GM11168 (cell line): ENCODE results near the gene CFAP45.

Source experiments
- in situ Hi-C: fragments of 300-500 bp; cut with MboI; formaldehyde crosslinking; loops from one replicate; pipeline ENCODE4 v1.12.0; 2022; ENCODE audit warnings: low sequenced_read_pairs; ENCODE audit not compliant: unreplicated experiment

CFAP45 gene

DNA sequence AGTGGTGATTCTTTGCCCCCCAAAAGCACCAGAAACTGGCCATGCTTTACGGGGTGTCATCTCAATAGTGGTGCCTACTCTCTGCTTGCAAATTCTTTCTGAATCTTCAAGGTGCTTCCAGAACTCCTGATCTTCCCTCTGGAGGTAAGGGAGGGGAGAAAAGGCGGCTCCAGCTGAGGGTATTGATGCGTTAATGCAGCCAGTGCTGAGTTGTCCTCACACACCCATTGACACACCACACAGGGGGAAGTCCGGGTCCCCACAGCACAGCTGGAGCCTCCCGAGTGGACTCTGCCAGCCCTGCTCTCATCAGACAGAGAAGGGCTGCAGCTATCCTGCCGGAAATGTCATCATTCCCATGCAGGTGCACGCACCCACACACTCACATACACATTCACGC lies 38.7 kb downstream of the CFAP45 start:
- in situ Hi-C loops, result no loop called here

DNA sequence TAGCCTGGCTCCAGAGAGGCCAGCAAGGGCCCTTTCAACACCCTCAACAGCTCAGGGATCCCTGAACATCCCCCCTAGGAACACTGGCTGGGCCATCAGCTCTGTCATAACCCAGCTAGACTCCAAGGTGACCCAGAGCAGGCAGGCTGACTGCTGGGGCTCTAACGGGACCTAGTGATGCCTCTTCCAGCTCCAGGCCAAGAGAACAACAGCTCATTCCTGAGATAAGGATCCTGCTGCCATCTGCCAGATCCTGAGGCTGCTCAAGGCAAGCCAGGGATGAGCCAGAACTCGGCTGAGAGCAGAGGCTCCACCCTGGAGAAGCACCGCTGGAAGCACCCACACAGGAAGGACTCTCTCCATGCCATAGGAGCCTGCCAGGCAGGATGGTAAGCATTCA lies 39.5 kb downstream of the CFAP45 start:
- in situ Hi-C loops, result no loop called here

DNA sequence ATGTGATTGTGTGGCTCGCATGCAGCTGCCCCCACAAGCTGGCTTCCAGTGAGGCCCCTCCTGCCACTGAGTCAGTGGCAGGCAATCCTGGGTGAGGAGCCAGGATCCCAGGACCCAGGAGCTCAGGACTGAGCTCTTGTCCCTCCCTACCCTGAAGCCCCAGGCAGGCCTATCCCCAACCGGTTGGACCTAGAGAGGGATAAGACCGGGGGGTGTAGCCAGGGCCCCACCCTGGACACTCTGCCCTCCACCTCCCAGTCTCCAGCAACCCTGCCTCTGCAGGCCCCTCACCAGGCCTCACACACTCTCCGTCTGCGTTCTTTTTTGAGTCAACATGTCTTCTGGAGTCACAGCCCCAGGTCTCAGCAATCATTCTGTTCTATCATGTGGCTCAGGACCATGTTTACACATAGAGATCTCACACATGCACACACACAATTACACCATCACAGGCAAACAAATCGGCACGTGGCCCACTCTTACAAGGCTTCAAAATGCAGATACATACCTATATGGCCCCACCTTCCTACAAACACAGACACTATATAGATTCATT lies 40.1 kb downstream of the CFAP45 start:
- in situ Hi-C loops, result no loop called here

DNA sequence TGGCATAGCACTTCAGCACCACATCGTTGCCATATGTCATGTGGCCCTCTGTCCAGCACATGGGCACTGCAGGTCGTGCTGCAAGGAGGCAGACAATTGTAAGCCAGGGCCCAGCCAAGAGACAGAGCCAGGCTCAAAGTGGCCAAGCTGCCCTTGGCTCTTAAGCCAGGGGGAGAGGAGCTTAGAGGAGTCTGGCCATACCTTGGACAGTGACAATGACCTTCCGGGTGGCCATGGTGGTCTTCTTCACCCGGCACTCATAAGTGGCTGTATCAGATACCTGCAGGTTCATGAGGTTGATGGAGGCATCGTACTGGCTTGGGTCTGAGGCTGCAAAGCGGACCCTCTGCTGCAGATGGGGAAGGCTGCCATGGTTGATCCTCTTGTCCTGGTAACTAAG lies 42.1 kb downstream of the CFAP45 start:
- in situ Hi-C loops, result no loop called here

DNA sequence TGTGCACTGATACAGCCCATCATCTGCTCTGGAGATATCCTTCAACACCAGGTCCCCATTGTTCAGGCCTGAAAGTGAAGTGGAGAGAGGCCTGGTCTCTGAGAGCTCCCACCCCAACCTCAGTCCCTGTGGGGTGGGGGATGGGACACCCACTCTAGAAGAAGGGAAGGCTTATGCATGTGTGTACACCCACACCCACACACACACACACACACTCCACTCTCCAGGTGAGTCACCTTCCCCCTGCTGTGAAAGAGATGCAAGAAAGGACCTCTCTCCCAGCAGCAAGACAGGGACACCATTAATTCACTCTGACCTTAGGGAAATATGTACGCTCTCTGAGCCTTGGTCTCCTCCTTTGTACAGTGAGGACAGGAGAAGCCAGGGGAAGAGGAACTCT lies 43.4 kb downstream of the CFAP45 start:
- in situ Hi-C loops, result no loop called here

DNA sequence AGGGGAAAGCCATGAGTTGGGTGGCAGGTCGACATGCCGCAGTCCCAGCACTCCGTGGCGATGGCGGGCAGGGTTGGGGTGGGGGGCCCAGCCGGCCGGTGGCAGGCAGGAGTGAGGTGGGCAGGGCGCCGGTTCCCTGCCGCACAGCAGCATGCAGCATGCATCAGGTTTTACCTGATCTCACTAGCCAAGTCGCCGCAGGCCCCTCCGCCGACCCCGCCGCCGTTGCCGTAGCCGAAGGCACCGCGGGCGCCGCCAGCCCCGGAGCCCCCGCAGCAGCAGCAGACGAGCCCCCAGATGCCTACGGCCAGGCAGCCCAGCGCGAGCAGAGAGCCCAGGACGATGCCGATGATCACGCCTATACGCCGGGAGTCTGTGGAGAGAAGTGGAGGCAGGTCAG lies 44.3 kb downstream of the CFAP45 start:
- in situ Hi-C loops, result no loop called here

DNA sequence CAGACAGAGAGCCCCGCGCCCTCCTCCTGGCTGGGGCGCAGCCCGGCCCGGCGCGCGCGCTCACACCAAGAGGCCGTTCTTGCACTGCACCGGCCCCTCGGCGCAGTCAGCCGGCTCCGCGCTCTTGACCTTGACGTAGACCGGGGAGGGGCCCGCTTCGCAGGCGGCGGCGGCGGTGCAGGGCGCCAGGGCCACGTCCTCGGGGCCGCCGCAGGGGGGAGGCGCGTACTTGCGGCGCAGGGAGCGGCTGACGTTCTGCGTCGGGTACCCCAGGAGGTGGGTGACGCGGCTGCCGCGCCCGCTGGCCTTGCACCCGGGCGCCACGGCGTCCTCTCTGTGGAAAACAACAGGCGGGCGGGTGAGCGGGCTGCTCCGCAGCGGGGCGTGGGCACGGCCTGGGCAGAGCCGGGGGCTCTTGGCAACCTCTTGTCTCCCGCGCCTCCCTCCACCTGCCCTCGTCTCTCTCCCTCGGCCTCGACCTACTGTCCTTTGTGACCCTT lies 45.2 kb downstream of the CFAP45 start:
- in situ Hi-C loops, result no loop called here

DNA sequence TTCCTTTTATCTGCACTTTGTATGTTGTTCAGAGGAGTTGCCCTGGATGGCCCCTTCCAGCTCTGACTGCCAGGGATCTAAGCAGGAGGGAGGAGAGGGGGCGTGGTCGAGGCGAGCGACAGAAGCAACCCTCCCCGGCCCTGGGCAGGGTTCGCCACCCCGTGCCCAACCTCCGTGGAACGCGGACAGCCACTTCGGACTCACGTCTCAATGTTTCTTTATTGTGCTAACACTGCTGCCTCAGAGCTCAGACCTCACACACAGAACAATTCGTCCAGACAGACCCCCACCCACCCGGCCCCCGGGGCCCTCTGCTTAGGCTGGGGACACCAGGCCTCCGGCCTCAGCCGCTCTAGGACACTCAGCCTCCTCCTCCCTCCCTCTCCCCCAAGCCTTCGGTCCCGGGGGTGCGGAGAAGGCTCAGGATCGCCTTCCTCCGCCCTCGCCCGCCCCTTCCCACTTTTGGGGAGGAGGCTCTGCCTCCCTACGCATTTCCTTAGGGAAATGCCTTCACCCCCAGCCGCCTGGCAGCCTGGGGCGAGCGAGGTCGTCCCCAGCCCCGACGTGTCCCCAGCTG lies 45.8 kb downstream of the CFAP45 start:
- in situ Hi-C loops, result no loop called here

DNA sequence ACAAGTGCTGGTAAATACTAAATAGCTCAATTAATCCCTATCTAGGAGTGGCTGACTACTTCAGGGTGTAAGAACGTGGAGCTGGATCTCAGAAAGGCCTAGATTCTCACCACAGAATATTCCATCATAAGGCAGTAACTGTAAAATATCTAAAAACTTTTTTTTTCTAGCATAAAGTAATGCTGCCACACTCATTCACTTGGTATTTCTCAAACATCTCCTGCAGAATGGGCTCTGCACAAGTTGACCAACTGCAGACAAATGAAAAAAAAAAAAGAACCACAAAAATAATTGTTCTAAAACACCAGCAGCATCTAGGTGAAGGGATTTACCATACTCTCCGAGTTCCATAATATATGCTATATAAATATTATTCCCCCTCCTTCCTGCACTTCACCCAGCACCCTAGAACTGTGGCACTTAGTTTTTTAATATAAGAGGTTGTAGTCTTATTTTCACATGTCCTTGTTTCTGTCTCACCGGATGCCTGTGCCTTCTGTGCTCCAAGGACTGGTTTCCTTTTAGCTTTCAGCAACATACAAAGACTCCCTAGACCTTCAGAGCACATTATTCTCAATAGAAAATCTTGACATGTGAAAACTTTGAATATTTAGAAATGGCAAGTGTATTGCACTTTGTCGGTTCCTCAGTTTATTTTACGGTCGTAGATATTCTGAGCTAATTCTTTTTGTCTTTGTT lies 46.4 kb downstream of the CFAP45 start:
- in situ Hi-C loops, result no loop called here

DNA sequence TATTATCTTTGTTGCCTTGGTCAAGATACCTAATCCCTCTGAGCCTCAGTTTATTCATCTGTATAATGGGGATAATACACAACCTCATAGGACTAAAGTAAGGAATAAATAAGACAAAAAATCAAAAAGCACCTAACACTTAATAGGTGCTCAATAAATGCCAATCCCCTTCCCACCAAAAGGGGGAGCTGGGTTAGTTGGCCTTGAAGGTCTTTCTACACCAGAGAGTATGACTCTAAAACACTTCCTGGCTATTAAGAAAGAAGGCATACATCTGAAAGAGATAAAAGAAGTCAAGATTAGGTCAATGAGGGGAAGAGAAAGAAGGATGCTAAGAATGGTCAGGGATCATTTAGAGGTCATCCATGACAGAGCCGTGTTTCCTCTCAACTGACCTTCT lies 48.6 kb downstream of the CFAP45 start:
- in situ Hi-C loops, result no loop called here

DNA sequence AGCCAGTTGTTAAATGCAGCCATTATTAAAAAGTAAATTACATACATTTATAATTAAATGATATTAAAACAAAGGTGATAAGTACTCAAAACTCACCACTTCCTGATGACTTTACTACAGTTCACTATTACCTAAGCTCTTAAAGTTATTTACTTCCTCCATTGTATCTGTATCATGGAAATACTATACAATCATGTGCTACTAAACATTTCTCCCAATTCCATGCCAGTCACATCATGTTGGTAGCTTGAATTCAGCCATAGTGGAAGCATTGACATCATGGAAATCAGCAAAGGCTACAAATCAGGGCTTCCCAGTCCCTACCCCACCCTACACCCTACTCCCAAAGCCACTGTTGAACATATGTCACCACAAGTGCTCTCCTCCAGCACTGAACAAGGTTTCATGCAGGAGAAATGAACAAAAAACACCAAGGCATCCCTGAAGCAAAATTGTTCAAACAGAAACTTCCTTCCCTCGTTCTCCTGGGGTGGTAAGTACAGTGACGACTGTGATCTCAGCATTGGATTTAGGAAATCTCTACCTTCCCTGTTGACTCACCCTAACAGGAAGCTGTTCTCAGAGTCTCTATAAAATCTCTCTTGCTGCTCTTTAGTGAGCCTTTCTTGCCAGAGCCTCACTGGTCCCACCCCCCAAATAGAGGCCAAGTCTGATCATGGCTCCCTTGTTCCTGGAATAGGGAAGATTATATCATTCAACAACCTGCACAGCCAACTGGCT lies 50.2 kb downstream of the CFAP45 start:
- in situ Hi-C loops, result no loop called here

DNA sequence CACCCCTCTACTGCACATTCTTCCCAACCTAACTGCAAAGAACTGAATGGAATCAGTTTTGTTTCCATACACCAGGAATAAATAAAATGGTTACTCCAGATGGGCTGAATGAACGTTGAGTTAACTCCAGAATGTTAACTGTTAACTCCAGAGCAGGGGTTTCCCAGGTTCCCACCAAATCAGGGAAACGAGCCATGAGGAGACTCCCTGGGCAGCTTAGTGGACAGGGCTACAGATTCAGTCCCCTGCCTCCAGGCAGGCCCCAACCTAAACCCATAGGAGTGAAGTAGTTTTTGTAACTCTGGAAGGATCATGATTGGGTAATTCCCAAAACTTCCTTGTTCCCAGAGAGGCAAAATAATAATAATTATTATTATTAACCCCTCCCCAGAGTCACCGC lies 51.6 kb downstream of the CFAP45 start:
- in situ Hi-C loops, result no loop called here

DNA sequence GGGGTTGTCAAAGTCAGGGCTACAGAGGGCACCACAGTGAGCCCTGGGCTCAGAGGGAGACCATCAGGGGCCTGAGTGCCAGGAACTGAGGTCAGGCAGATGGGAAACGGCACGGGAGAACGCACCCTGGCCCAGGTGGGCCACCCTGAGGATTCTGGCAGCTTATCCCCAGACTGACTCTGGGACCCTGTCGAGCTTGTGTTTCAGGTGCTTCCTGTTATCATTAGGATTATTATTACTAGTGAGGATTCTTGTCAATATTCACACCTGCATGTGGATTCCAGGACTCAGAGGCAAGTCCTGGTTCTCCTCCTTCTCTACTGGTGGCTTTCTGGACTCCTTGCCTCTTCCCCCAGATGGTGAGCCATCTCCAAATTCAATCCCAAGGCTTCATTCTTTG lies 52.7 kb downstream of the CFAP45 start:
- in situ Hi-C loops, result no loop called here

DNA sequence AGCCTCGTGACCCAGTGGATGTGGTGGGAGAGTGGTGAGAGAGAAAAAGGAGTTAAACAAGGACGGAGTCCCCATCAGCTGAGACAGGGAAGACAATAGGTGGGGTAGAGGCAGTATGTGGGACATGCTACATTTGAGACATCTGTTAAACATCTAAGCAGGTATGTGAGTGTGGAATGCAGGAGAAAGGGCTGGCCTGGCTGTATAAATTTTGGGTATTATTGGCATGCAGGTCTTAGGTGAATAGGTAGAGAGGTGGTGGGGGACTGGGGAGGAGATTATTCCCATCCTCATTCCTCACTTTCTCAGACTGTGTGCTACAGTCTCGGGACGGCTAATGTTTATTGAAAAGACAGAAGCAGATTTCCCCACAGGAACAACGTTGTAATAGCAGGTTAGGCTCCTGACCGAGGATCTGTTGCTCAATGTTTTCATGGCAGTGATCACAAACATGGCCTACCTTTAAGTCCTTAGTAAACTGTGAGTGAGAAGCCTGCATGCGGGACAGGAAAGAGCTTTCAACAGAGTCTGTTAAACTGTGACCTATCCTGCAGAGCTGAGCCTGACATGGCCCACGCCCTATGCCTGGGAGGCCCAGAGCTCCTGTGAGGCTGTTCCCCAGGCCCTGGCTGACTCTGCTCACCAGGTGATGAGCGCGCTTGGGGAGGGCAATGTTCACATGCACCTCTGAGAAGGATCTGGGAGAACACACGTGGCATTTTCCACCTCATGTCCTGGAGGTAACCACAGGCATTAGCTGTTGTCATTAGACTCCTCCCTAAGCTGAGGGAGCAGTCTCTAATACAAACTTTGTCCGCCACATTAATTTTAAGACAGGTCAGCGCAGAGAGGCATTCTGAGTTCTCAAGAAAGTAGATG lies 54.0 kb downstream of the CFAP45 start:
- in situ Hi-C loops, result no loop called here

DNA sequence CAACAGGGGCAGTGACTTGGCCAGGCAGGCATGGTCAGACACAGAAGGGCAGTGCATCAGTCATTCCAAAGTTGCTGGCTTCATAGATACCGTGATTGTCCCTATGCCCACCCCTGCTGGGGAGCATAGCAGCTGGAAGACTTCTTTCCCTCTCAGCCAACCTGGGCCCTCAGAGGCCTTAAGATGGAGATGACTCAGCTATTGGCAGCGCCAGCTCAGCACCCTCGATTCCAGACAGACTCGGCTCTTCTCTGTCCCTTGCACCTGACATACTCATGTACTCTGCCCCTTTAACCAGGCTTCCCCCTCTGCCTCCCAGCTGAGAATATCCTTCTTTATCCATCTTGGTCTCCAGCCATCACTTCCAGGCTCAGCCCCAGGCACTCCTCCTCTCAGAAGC lies 56.5 kb downstream of the CFAP45 start:
- in situ Hi-C loops, result no loop called here

DNA sequence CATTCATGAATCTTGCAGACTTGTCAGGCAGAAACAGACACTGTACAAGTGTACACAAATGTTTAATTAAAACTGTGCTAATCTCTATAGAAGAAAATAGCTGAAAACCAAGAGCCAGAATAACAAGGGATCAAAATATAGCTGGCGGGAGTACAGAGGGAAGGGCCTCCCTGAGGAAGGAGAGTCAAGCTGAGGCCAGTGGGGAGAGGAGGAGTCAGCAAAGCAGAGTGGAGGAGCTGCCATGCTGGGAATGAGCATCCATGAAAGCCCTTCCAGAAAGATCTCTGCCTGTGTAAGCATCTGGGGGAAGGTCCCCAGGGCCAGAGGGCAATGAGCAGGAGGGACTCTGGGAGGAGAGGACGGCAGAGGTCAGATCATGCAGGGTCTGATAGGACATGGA lies 58.2 kb downstream of the CFAP45 start:
- in situ Hi-C loops, result no loop called here

DNA sequence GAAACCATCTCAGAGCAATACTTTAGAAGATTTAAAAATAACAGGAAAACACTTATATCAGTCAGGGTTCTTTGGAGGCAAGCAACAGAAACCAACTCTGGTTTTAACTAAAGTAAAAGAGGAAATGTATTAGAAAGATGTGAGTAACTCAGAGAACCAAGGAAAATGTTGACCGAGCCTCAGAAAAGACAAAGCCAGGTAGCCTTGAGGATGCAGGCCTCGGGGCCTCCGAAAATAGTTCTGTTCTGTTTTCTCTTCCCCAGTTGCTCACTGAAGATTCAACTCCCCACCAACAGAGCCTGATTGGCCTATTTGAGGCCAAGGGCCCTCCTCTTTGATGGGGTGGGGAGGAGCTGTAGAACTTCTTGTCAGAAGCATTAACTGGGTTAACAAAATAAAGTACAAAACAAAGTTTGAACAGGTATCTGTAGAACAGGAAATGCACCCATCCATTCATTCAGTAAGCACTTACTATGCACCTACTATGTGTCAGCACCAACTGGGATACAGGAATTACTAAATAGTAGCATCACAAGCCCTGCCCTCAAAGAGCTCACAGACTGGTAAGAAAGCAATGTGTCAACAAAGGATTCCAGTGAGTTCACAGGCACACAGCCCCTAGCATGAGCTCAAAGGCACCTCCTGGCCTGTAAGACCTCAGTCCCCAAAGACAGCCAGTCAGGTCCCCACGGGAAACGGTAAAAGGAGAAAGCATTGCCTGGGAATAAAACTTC lies 60.7 kb downstream of the CFAP45 start:
- in situ Hi-C loops, result no loop called here

DNA sequence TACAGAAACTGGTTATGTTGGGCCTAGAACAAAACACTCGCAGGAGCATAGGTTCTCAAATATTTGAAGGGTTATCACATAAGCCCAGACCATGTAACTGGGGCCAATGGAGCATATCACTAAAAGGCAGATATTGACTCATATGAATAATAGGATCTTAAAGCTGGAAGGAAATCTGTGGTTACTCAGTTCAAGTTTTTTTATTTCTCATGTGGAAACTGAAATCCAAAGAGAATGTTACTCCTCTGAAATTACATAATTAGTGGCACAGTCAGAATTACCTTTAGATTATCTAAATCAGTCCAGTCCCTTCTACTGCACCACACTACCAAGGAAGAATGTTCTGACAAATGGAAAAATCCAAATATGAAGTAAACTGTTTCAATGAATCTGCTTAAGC lies 61.2 kb downstream of the CFAP45 start:
- in situ Hi-C loops, result no loop called here

DNA sequence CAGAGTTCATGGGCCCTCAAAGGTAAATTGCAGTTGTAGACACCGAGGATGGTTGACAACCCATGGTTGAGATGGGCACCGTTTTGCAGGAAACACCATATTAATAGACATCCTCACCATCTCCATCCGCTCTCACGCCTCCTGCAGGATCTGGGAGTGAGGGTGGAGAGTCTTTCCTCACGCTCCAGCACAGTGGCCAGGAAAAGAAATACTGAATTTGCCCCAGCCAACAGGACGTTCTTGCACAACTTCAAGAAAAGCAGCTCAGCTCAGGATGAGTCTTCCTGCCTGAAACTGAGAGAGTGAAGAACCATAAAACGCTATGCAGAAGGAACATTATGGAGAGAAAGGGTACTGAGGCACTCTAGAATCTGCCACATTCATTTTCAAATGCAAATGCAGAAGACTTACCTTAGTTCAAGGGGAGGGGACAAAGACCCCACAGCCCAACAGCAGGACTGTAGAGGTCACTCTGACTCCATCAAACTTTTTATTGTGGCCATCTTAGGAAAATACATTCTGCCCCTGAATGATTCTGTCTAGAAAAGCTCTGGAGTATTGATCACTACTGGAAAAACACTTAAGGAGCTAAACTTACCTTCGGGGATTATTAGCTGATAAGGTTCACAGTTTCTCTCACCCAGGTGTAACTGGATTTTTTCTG lies 64.0 kb downstream of the CFAP45 start:
- in situ Hi-C loops, result no loop called here
